Effector memory CD8-positive, alpha-beta T cell (primary cell): ENCODE measurements around the gene TRUB2.
"Not testable (repeated sequence)": the region's sequence is repeated elsewhere in the genome, so short reads cannot be mapped to it uniquely, and the experiment has no call there.

Source experiments
- ATAC-seq: fragments of 150-1000 bp; cut with Tn5 transposase; replicated peaks from 2 replicates; pipeline ENCODE4 v1.10.0; 2021; ENCODE audit warnings: mild to moderate bottlenecking, moderate library complexity
- DNase-seq, 3 experiments: peaks; one replicate each; pipeline ENCODE4 v3.0.0; 2021
- H3K27ac Mint-ChIP-seq, 2 donors: one replicate each; pipeline ENCODE4 v1.8.0; 2022; ENCODE audit warnings: mild to moderate bottlenecking in 2 of 2, mixed read lengths in 2 of 2, moderate library complexity in 2 of 2
- H3K27me3 Mint-ChIP-seq, 2 donors: one replicate each; pipeline ENCODE4 v1.8.0; 2022; ENCODE audit warnings: mixed read lengths in 2 of 2
- H3K36me3 Mint-ChIP-seq: one replicate; pipeline ENCODE4 v1.8.0; 2022; ENCODE audit warnings: mild to moderate bottlenecking, moderate library complexity, mixed read lengths; ENCODE audit not compliant: insufficient read depth
- H3K4me1 Mint-ChIP-seq, 2 donors: one replicate each; pipeline ENCODE4 v1.8.0; 2022; ENCODE audit warnings: low read depth in 2 of 2, mixed read lengths in 2 of 2
- H3K4me3 Mint-ChIP-seq, 2 donors: one replicate each; pipeline ENCODE4 v1.8.0; 2022; ENCODE audit warnings: mild to moderate bottlenecking in 2 of 2, mixed read lengths in 2 of 2, moderate library complexity in 2 of 2
- H3K9me3 Mint-ChIP-seq, 2 donors: one replicate each; pipeline ENCODE4 v1.8.0; 2022; ENCODE audit warnings: mixed read lengths in 2 of 2

Gene TRUB2

DNA sequence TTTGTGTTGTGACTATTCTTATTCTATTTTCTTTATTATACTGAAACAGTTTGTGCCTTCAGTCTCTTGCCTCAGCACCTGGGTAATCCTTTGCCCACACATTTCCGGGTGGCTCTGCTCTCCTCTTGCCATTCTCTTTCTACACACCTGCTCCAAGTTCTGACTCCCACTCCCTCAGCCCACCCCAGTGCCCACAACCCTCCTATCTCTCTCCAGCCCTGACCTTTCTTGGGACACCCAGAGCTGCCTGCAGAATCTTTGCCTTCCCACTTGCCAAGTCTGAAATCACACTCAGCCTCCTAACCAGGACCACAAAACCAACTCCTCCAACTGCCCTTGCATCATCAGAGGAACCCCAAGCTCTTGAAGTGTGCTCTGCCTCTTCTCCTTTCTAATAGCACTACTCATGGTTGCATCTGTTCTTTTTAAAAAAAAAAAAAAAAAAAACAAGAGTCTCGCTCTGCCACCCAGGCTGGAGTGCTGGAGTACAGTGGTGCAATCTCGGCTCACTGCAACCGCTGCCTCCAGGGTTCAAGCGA lies 42.1 kb downstream of the TRUB2 start:
- ATAC-seq (no peak), DNase-seq (no peak)
- no peaks in the 10 kb centered on the region for H3K9me3 Mint-ChIP-seq
- H3K27me3 Mint-ChIP-seq: no peaks in the 10 kb centered on the region
- peaks cover 14 to 21% of the 10 kb centered on the region in 2 donors for H3K4me1 Mint-ChIP-seq
- no peak overlapping the region for H3K27ac Mint-ChIP-seq
- no peak overlapping the region for H3K4me3 Mint-ChIP-seq
- H3K36me3 Mint-ChIP-seq: peaks cover 41% of the 10 kb centered on the region

- not testable (repeated sequence) for H3K4me3 Mint-ChIP-seq, H3K27me3 Mint-ChIP-seq, ATAC-seq, DNase-seq, H3K9me3 Mint-ChIP-seq
- Mint-ChIP-seq H3K27ac (peak overlapping the region in 1 of 2 donors; percentile 15), H3K36me3 (peaks cover 38% of the 10 kb centered on the region), H3K4me1 (peaks cover 22% of the 10 kb centered on the region in 2 donors)
Measured at GRCh38 chr9:128279088-128280073, 42.9 kb downstream of the TRUB2 start.

GRCh38 chr9:128276574-128277270 lies 45.5 kb downstream of the TRUB2 start:
- Mint-ChIP-seq H3K4me3 (peak overlapping the region; percentile 95 to 98), H3K9me3 (no peaks in the 10 kb centered on the region), H3K27me3 (no peaks in the 10 kb centered on the region), H3K4me1 (peaks cover 22 to 29% of the 10 kb centered on the region in 2 donors), H3K27ac (peak overlapping the region; percentile 98 to 99), H3K36me3 (peaks cover 38% of the 10 kb centered on the region)
- ATAC-seq: no peak
- DNase-seq: peak in 1 of 3 experiments; percentile 5

GRCh38 chr9:128276008-128276573 lies 46.2 kb downstream of the TRUB2 start, which contains the start of gene SWI5:
SWI5 (plus strand) TSS chr9:128276276.
- no peaks in the 10 kb centered on the region for H3K27me3 Mint-ChIP-seq
- peak within 1 kb of the TSS; percentile 98 to 99 for H3K27ac Mint-ChIP-seq
- peaks cover 22 to 29% of the 10 kb centered on the region in 2 donors for H3K4me1 Mint-ChIP-seq
- no peaks in the 10 kb centered on the region for H3K9me3 Mint-ChIP-seq
- ATAC-seq (peak; percentile 96), DNase-seq (peak; percentile 99 to 100 (median 100))
- peaks cover 38% of the 10 kb centered on the region for H3K36me3 Mint-ChIP-seq
- peak within 1 kb of the TSS; percentile 95 to 98 for H3K4me3 Mint-ChIP-seq

DNA sequence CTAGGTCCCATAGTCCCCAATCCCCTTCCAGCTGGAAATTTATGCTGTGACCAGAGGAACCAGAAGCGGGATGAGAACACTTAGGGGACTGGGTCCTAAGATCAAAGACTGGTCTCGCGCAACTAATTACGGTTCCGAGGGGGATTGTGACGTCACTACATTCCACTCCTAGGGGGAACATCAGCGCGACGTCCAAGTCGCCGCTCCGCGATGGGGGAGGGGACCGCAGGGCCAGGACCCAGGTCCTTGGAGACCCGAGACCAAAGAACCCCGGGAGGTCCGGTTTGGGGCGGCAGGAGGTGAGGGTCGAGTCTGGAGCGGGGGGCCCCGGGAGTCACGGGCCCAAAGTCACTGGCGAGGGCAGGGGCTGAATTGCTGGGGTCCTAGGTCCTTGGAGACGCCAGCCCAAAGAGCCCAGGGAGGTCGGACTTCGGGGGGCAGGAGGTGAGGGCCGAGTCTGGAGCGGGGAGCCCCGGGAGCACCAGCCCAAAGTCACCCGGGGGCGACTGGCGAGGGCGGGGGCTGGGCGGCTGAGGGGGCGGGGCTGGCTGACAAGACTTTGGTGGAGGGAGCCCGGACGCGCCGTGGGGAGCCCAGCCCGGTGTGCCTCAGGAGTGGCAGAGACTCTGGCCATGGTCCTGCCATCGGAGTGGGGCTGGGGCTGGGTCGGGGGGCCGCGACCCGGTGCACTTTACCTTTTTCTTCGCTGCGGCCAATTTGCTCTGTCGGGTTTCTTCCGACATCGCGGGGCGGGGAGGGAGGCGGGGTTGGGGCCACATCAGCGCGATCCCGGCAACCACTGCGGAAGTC lies 46.8 kb downstream of the TRUB2 start, which contains the start of gene GOLGA2:
TSS of gene GOLGA2 (minus strand) at position 810 of the 810 bp plus-strand sequence. CDS start at position 779, 31 bp downstream.
- ATAC-seq: peak; percentile 57
- H3K36me3 Mint-ChIP-seq: peaks cover 38% of the 10 kb centered on the region
- peak within 1 kb of the TSS; percentile 95 to 98 for H3K4me3 Mint-ChIP-seq
- DNase-seq: peak in 1 of 3 experiments; percentile 7
- H3K27me3 Mint-ChIP-seq: no peaks in the 10 kb centered on the region
- H3K4me1 Mint-ChIP-seq: peaks cover 22 to 29% of the 10 kb centered on the region in 2 donors
- H3K9me3 Mint-ChIP-seq: no peaks in the 10 kb centered on the region
- H3K27ac Mint-ChIP-seq: peak within 1 kb of the TSS; percentile 98 to 99

DNA sequence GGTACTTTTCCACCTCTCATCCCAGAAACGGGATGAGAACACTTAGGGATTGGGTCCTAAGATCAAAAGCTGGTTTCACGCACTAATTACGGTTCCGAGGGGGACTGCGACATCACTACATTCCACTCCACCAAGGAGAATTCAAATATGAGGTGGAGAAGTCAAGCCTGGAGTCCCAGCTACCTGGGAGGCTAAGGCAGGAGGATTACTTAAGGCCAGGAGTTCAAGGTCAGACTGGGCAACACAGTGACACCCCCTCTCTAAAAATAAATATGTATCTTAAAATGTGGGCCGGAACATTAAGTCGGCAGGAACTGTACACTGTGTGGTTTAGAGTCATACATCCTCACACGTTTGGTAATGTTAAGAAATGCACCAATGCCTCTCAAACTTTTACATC lies 48.0 kb downstream of the TRUB2 start:
- Mint-ChIP-seq H3K4me1 (peaks cover 20 to 29% of the 10 kb centered on the region in 2 donors), H3K9me3 (no peaks in the 10 kb centered on the region), H3K27ac (peak overlapping the region in 1 of 2 donors; percentile 98), H3K27me3 (no peaks in the 10 kb centered on the region), H3K36me3 (peaks cover 35% of the 10 kb centered on the region), H3K4me3 (peak overlapping the region; percentile 95 to 98)
- ATAC-seq (no peak), DNase-seq (no peak)

- Mint-ChIP-seq H3K4me1 (peaks cover 8 to 22% of the 10 kb centered on the region in 2 donors), H3K4me3 (no peak overlapping the region), H3K27me3 (no peaks in the 10 kb centered on the region), H3K36me3 (peaks cover 18% of the 10 kb centered on the region), H3K9me3 (no peaks in the 10 kb centered on the region), H3K27ac (no peak overlapping the region)
- no peak for ATAC-seq
- DNase-seq: no peak
Measured at GRCh38 chr9:128271512-128271911, 50.7 kb downstream of the TRUB2 start.

DNA sequence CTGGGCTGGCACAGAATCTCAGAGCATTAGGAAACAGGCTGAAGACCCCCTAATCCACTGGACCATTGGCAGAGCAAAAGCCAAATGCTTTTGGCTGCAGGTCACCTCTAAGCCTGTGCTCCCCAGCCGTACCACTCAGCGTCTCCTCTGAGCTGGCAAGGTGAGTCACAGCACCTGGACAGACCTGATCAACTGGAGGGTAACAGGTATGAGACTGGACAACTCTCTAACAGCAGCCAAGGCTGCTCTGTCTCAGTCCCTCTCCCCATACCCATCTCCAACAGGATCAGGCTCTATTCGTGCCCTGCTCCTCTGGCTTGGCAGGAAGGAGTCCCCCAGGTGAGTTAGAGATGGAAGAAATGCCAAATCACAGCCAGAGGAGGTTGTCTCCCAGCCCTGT lies 51.1 kb downstream of the TRUB2 start:
- Mint-ChIP-seq H3K4me1 (peaks cover 4 to 18% of the 10 kb centered on the region in 2 donors), H3K4me3 (no peak overlapping the region), H3K27ac (no peak overlapping the region), H3K9me3 (no peaks in the 10 kb centered on the region), H3K36me3 (peaks cover 14% of the 10 kb centered on the region), H3K27me3 (no peaks in the 10 kb centered on the region)
- no peak for DNase-seq
- no peak for ATAC-seq

DNA sequence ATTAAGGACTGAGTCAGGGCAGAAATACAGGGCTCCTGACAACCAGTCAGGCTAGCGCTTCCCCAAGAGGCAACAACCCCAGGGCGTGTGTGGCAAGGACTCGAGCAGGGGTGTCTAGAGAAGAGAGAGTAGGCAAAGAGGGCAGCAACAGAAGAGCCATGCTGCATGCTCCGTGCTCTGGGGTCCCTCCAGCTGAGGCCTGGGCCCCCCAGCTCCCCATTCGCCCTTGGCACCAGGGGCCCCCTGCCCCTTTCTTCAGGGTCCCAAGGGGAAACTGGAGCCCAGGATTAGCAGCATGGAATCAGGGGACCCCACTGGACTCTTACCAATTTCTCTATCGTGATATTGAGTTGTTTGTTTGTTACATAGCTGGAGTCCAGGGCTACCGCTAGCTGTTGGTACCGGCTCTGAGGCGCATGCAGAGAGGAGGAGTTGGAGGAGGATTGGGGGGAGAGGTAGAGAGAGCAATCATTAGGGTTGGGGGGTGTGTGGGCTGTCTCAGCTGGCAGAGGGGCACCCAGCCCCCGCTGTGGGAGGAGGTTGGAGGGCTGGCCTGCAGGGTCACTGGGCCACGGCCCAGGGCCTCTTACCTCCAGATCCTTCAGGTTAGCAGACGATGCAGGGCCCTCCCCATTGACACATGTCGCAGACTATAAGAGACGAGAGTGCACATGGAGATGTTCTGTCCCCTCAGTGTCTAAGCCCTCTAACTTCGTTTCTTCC lies 55.2 kb downstream of the TRUB2 start:
- Mint-ChIP-seq H3K27me3 (no peaks in the 10 kb centered on the region), H3K9me3 (no peaks in the 10 kb centered on the region), H3K27ac (peak overlapping the region in 1 of 2 donors; percentile 52), H3K36me3 (peaks cover 16% of the 10 kb centered on the region), H3K4me3 (no peak overlapping the region), H3K4me1 (no peaks in the 10 kb centered on the region)
- ATAC-seq: no peak
- DNase-seq: no peak

DNA sequence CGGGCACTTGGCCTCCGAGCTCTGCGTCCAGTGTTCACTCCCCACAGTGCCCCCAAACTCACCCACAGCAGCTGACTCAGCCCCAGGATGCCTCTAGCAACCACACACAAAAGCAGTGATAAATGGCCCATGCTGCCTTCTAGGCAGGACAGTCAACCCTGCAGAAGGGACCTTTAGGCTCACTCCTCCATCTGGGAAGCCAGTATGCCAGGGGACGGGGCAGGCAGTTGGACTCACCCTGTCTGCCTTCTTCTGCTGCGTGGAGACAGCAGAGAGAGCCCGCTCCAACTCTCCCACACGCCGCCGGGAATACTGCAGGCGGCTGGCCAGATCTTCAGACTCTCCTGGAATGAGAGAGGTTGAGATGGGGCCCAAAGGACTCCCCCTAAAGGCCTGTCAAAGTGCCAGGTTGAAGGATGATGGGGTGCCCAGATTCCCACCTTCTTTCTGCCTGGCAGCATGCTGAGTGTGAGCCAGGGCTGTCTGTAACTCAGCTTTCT lies 56.8 kb downstream of the TRUB2 start:
- peaks cover 21% of the 10 kb centered on the region for H3K36me3 Mint-ChIP-seq
- no peaks in the 10 kb centered on the region for H3K4me1 Mint-ChIP-seq
- DNase-seq (no peak), ATAC-seq (no peak)
- H3K9me3 Mint-ChIP-seq: no peaks in the 10 kb centered on the region
- H3K27ac Mint-ChIP-seq: peak overlapping the region in 1 of 2 donors; percentile 1
- H3K27me3 Mint-ChIP-seq: no peaks in the 10 kb centered on the region
- no peak overlapping the region for H3K4me3 Mint-ChIP-seq

DNA sequence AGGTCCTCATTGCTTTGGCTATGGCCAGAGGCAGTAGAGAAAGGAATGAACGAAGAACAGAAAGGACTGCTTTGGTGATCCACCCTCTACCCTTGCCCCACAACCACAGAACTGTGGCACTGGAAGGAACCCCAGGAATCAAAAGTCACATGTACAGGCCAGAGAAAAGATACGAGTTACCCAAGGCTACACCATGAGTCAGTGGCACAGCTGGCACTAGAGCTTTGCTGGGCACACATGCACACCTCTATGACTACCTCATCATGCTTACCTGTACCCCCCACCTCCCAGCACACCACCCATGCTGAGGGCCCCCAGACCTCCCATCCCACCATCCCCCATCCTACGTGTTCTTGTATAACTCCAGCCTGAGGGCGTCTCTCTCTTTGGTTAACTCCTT lies 59.6 kb downstream of the TRUB2 start:
- H3K9me3 Mint-ChIP-seq: no peaks in the 10 kb centered on the region
- H3K4me3 Mint-ChIP-seq: no peak overlapping the region
- H3K27me3 Mint-ChIP-seq: no peaks in the 10 kb centered on the region
- DNase-seq (no peak), ATAC-seq (no peak)
- peaks cover 30% of the 10 kb centered on the region for H3K36me3 Mint-ChIP-seq
- H3K4me1 Mint-ChIP-seq: no peaks in the 10 kb centered on the region
- H3K27ac Mint-ChIP-seq: peak overlapping the region in 1 of 2 donors; percentile 62

DNA sequence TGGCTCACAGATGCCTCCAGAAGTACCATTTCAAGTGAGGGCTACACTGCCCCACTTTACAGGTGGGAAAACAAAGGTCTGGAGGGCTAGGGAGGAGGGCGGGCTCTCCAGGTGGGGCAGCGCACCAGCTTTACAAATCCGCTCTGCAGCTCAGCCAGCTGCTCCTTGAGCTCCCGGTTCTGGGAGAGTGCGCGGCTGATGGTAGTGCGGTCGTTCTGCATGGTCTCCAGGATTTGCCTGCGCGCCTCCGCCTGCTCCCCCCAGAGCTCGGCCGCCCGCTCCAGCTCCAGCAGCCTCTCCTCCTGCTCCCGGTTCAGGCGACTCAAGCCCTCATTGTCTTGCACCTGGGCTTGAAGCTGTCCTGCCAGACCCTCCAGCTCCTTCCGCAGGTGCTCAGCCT lies 61.9 kb downstream of the TRUB2 start:
- peaks cover 33% of the 10 kb centered on the region for H3K36me3 Mint-ChIP-seq
- DNase-seq (no peak), ATAC-seq (no peak)
- H3K9me3 Mint-ChIP-seq: no peaks in the 10 kb centered on the region
- no peaks in the 10 kb centered on the region for H3K27me3 Mint-ChIP-seq
- no peak overlapping the region for H3K27ac Mint-ChIP-seq
- H3K4me1 Mint-ChIP-seq: peaks cover 0 to under 1% of the 10 kb centered on the region in 2 donors
- no peak overlapping the region for H3K4me3 Mint-ChIP-seq
